A673 (cell line): ENCODE measurements around the gene LILRB3.
"Not testable (repeated sequence)": the region's sequence is repeated elsewhere in the genome, so short reads cannot be mapped to it uniquely, and the experiment has no call there.

Experiments used
- EZH2 ChIP-seq: fragments of 200-600 bp; sonication (generic); IDR thresholded peaks from 2 replicates; pipeline ENCODE4 v1.6.1; 2017; ENCODE audit warnings: borderline replicate concordance, low read depth, mild to moderate bottlenecking, mixed read lengths, antibody characterized with exemption, low read length; ENCODE audit not compliant: poor library complexity, severe bottlenecking
- TF ChIP-seq, protein P1 (sequence below): fragments of 300-800, 200-600 bp; sonication (generic); conservative IDR thresholded peaks from 2 replicates; pipeline ENCODE4 v1.5.1; 2017; ENCODE audit warnings: low read depth, mild to moderate bottlenecking, antibody characterized with exemption, low read length, moderate library complexity, mixed read lengths

- TF ChIP-seq, protein P1, sequence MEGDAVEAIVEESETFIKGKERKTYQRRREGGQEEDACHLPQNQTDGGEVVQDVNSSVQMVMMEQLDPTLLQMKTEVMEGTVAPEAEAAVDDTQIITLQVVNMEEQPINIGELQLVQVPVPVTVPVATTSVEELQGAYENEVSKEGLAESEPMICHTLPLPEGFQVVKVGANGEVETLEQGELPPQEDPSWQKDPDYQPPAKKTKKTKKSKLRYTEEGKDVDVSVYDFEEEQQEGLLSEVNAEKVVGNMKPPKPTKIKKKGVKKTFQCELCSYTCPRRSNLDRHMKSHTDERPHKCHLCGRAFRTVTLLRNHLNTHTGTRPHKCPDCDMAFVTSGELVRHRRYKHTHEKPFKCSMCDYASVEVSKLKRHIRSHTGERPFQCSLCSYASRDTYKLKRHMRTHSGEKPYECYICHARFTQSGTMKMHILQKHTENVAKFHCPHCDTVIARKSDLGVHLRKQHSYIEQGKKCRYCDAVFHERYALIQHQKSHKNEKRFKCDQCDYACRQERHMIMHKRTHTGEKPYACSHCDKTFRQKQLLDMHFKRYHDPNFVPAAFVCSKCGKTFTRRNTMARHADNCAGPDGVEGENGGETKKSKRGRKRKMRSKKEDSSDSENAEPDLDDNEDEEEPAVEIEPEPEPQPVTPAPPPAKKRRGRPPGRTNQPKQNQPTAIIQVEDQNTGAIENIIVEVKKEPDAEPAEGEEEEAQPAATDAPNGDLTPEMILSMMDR: not testable (repeated sequence)
- TF ChIP-seq EZH2: not testable (repeated sequence)
Observed at GRCh38 chr19:54223937-54224281, 1.1 kb upstream of the LILRB3 start.
